Smooth muscle cell (in vitro differentiated cells): Measurements from ENCODE around the gene HSD17B2. TPM values are rescaled to one million over a fixed set of nuclear protein-coding genes. Genes with fewer than 3 reads are reported as not detected.

Experiments
- DNase-seq: peaks from one replicate; lab custom pipeline; 2025; ENCODE audit not compliant: unreplicated experiment; lab: John Stamatoyannopoulos, UW
- H2AFZ ChIP-seq: fragments of 200-600 bp; sonication (generic); 2 replicates; pipeline ENCODE4 v1.6.0; 2016; ENCODE audit warnings: antibody characterized with exemption, low read depth, mild to moderate bottlenecking
- H3F3A ChIP-seq: fragments of 200-600 bp; sonication (generic); 2 replicates; pipeline ENCODE4 v1.6.0; 2017; ENCODE audit warnings: antibody characterized with exemption, low read depth
- H3K27ac ChIP-seq: fragments of 200-600 bp; sonication (generic); 2 replicates; pipeline ENCODE4 v1.5.1; 2016; ENCODE audit warnings: low read depth, mild to moderate bottlenecking
- H3K27me3 ChIP-seq: fragments of 200-600 bp; sonication (generic); 2 replicates; pipeline ENCODE4 v1.6.1; 2016; ENCODE audit warnings: low read depth, mild to moderate bottlenecking
- H3K36me3 ChIP-seq: fragments of 200-600 bp; sonication (generic); 2 replicates; pipeline ENCODE4 v1.5.1; 2016; ENCODE audit warnings: low read depth
- H3K4me1 ChIP-seq: fragments of 200-600 bp; sonication (generic); 2 replicates; pipeline ENCODE4 v1.5.1; 2016; ENCODE audit warnings: low read depth
- H3K4me2 ChIP-seq: fragments of 200-600 bp; sonication (generic); 2 replicates; pipeline ENCODE4 v1.6.0; 2016; ENCODE audit warnings: mild to moderate bottlenecking
- H3K4me3 ChIP-seq: fragments of 200-600 bp; sonication (generic); 2 replicates; pipeline ENCODE4 v1.5.1; 2016; ENCODE audit warnings: mild to moderate bottlenecking
- H3K79me2 ChIP-seq: fragments of 200-600 bp; sonication (generic); 2 replicates; pipeline ENCODE4 v1.6.0; 2016; ENCODE audit warnings: low read depth, mild to moderate bottlenecking
- H3K9ac ChIP-seq: fragments of 200-600 bp; sonication (generic); 2 replicates; pipeline ENCODE4 v1.6.0; 2016; ENCODE audit warnings: low read depth
- H3K9me3 ChIP-seq: fragments of 200-600 bp; sonication (generic); replicated peaks from 2 replicates; pipeline ENCODE4 v1.5.1; 2016; ENCODE audit warnings: low read depth
- H4K20me1 ChIP-seq: fragments of 200-600 bp; sonication (generic); 2 replicates; pipeline ENCODE4 v1.6.0; 2016; ENCODE audit warnings: low read depth
- WGBS: methylation state at CpG from one replicate; pipeline ENCODE4 v1.1.7; 2016; ENCODE audit warnings: low lambda C conversion rate; 5-methylcytosine and 5-hydroxymethylcytosine counted together
- polyA plus RNA-seq: library from polyadenylated mRNA; unstranded; fragments of >200 nt; fragmentation: Nextera tagmentation; extraction: Ambion mirVana; gene quantifications from 2 replicates; pipeline ENCODE4 v1.2.1, GENCODE V29; 2016
- total RNA-seq: library from RNA; depleted of rRNA; stranded (reverse); fragments of >200 nt; gene quantifications from 2 replicates; pipeline ENCODE4 v1.2.3, GENCODE V29; 2014
- TF ChIP-seq, protein P1 (sequence below): fragments of 200-600 bp; sonication (generic); IDR thresholded peaks from 2 replicates; pipeline ENCODE4 v1.5.1; 2017; ENCODE audit warnings: borderline replicate concordance, mild to moderate bottlenecking, antibody characterized with exemption; ENCODE audit not compliant: insufficient read depth, poor library complexity, severe bottlenecking

The HSD17B2 gene
- total and polyA plus RNA-seq, 2 experiments from 2014 or later, result 21.8 to 33.9 TPM

DNA sequence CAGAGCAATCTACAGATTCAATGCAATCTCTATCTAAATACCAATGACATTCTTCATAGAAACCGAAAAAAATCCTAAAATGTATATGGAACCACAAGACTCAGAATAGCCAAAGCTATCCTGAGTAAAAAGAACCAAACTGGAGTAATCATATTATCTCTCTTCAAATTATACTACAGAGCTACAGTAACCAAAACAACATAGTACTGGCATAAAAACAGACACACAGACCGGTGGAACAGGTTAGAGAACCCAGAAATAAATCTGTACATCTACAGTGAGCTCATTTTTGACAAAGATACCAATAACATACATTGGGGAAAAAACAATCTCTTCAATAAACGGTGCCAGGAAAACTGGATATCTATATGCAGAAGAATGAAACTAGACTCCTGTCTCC, 89.6 kb downstream of the HSD17B2 start:
- no peaks in the 10 kb centered on the region for H4K20me1 ChIP-seq
- H3F3A ChIP-seq, result no peaks in the 10 kb centered on the region
- H3K9ac ChIP-seq, result no peak overlapping the region
- TF ChIP-seq, protein P1, sequence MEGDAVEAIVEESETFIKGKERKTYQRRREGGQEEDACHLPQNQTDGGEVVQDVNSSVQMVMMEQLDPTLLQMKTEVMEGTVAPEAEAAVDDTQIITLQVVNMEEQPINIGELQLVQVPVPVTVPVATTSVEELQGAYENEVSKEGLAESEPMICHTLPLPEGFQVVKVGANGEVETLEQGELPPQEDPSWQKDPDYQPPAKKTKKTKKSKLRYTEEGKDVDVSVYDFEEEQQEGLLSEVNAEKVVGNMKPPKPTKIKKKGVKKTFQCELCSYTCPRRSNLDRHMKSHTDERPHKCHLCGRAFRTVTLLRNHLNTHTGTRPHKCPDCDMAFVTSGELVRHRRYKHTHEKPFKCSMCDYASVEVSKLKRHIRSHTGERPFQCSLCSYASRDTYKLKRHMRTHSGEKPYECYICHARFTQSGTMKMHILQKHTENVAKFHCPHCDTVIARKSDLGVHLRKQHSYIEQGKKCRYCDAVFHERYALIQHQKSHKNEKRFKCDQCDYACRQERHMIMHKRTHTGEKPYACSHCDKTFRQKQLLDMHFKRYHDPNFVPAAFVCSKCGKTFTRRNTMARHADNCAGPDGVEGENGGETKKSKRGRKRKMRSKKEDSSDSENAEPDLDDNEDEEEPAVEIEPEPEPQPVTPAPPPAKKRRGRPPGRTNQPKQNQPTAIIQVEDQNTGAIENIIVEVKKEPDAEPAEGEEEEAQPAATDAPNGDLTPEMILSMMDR, result no peak
- H3K4me1 ChIP-seq, result no peaks in the 10 kb centered on the region
- no peak overlapping the region for H3K27ac ChIP-seq
- no peak overlapping the region for H3K4me3 ChIP-seq
- no peak overlapping the region for H3K4me2 ChIP-seq
- H3K9me3 ChIP-seq, result no peaks in the 10 kb centered on the region
- WGBS, result 95% methylated on average over 3 of the region's 3 CpGs
- no peak for DNase-seq
- no peaks in the 10 kb centered on the region for H3K79me2 ChIP-seq
- no peak overlapping the region for H2AFZ ChIP-seq
- no peaks in the 10 kb centered on the region for H3K36me3 ChIP-seq
- no peaks in the 10 kb centered on the region for H3K27me3 ChIP-seq

DNA sequence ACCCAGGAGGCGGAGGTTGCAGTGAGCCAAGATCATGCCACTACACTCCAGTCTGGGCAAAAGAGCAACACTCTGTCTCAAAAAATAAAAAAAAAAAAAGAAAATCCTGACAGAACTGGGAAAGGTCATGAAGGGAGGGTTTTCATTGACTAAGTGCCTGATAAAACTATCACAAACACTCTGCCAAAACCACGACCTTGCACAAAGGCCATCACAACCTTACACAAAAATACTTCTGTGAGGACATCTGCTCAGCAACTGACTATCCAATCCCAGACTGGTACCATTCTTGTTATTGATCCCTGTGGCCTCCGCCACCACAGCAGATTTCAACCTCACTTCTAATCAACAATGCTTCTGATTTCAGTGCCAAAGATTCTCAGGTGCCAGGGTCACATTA, 94.8 kb downstream of the HSD17B2 start:
- H4K20me1 ChIP-seq, result no peaks in the 10 kb centered on the region
- no peaks in the 10 kb centered on the region for H3F3A ChIP-seq
- no peak for DNase-seq
- H3K27me3 ChIP-seq, result no peaks in the 10 kb centered on the region
- no peaks in the 10 kb centered on the region for H3K79me2 ChIP-seq
- no peak overlapping the region for H3K9ac ChIP-seq
- H3K9me3 ChIP-seq, result no peaks in the 10 kb centered on the region
- H3K4me1 ChIP-seq, result no peaks in the 10 kb centered on the region
- H3K4me3 ChIP-seq, result no peak overlapping the region
- no peak overlapping the region for H3K27ac ChIP-seq
- 91% methylated on average over 3 of the region's 3 CpGs for WGBS
- no peak overlapping the region for H2AFZ ChIP-seq
- no peaks in the 10 kb centered on the region for H3K36me3 ChIP-seq
- no peak overlapping the region for H3K4me2 ChIP-seq
- TF ChIP-seq, protein P1, result no peak

DNA sequence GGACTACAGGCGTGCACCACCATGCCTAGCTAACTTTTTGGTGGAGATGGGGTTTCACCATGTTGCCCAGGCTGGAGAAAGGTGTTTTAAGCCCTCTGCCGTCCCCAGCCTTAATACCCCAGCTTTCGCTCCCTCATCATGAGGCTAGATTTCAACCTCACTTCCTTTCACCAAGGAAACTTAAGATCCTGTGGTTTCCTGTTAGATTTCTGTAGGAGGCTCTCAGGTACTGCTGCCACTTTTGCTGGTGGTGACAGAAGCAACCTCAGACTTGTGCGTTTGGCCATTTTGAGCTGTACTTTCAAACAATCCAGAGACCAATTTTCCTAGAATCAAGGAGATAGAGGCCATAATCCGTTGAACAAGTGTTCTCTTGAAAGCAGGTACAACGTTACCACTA, 98.7 kb downstream of the HSD17B2 start:
- Histone ChIP-seq H3K4me3 (no peak overlapping the region), H4K20me1 (no peaks in the 10 kb centered on the region), H3K9ac (no peak overlapping the region), H2AFZ (no peak overlapping the region), H3K4me1 (peaks cover 4% of the 10 kb centered on the region), H3K79me2 (no peaks in the 10 kb centered on the region), H3K27ac (no peak overlapping the region), H3K27me3 (no peaks in the 10 kb centered on the region), H3K36me3 (no peaks in the 10 kb centered on the region), H3K9me3 (no peaks in the 10 kb centered on the region), H3K4me2 (no peak overlapping the region), H3F3A (no peaks in the 10 kb centered on the region)
- TF ChIP-seq, protein P1, result no peak
- DNase-seq, result no peak
- WGBS, result 86% methylated on average over 6 of the region's 6 CpGs

DNA sequence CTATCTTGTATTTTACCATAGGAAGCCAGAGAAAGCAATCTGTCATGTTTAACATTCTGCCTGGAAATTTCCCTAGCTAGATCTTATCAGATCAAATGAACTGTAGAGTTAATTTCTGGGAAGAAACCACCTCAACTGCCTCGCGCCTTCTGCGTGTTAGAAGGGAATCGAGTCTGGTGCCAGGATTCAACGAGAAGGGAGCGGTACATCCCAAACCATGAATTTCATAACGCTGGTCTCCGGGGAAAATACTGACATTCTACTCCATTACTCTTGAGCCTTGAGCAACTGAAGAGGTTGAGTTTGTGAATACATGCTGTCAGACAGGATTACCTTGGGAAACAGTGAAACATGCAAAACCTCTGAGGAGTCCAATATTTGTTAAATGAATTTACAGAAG, 99.8 kb downstream of the HSD17B2 start:
- Histone ChIP-seq H3K27ac (no peak overlapping the region), H3K27me3 (no peaks in the 10 kb centered on the region), H2AFZ (no peak overlapping the region), H3K79me2 (no peaks in the 10 kb centered on the region), H3K9ac (no peak overlapping the region), H3K4me2 (no peak overlapping the region), H3K4me1 (peaks cover 6% of the 10 kb centered on the region), H4K20me1 (no peaks in the 10 kb centered on the region), H3F3A (no peaks in the 10 kb centered on the region), H3K4me3 (no peak overlapping the region), H3K36me3 (no peaks in the 10 kb centered on the region), H3K9me3 (no peaks in the 10 kb centered on the region)
- no peak for DNase-seq
- 94% methylated on average over 8 of the region's 8 CpGs for WGBS
- TF ChIP-seq, protein P1, result no peak
